Right lobe of liver (tissue), 6 donors: ENCODE data around the gene ALLC. TPM values are rescaled to one million over a fixed set of nuclear protein-coding genes. Genes with fewer than 3 reads are reported as not detected.
"Not testable (repeated sequence)": the region's sequence is repeated elsewhere in the genome, so short reads cannot be mapped to it uniquely, and the experiment has no call there.

Experiments used
- ATAC-seq, 4 donors: fragments of 200-7000 bp; cut with Tn5 transposase; one replicate each; pipeline ENCODE4 v1.9.1; 2020; ENCODE audit warnings: mild to moderate bottlenecking in 4 of 4, moderate library complexity in 4 of 4
- DNase-seq, 3 donors: peaks; one replicate each; pipeline ENCODE4 v3.0.0-alpha.2; 2020
- H3K27ac ChIP-seq, 3 donors: fragments of 200-600 bp; one replicate each; pipeline ENCODE4 v1.8.0; 2022
- H3K27me3 ChIP-seq, 2 donors: fragments of 200-600 bp; one replicate each; pipeline ENCODE4 v1.8.0; 2022
- H3K36me3 ChIP-seq, 4 donors: fragments of 200-600 bp; sonication (generic) in 1 of 4; one replicate each; pipeline versions ENCODE4 v1.5.1 to v1.8.0; 2017 to 2022; ENCODE audit warnings: control low read depth in 1 of 4
- H3K4me1 ChIP-seq, 4 donors: fragments of 200-600 bp; sonication (generic) in 1 of 4; one replicate each; pipeline versions ENCODE4 v1.5.1 to v1.8.0; 2017 to 2022; ENCODE audit warnings: control low read depth in 1 of 4
- H3K4me3 ChIP-seq, 3 donors: fragments of 200-600 bp; one replicate each; pipeline ENCODE4 v1.8.0; 2022
- H3K9me3 ChIP-seq, 4 donors: fragments of 200-600 bp; sonication (generic) in 1 of 4; one replicate each; pipeline versions ENCODE4 v1.5.1 to v1.8.0; 2017 to 2022; ENCODE audit warnings: control low read depth in 1 of 4
- CTCF ChIP-seq, 4 donors: fragments of 200-600 bp in 3 of 4; fragments of 450-650 bp in 1 of 4; IDR thresholded peaks; one replicate each; pipeline versions ENCODE4 v1.5.1 to v1.8.0; 2016 to 2022; ENCODE audit warnings: antibody characterized with exemption in 4 of 4, mild to moderate bottlenecking in 2 of 4
- POLR2A ChIP-seq: fragments of 450-650 bp; IDR thresholded peaks from one replicate; pipeline ENCODE4 v1.6.1; 2017; ENCODE audit warnings: antibody characterized with exemption, mild to moderate bottlenecking
- WGBS: methylation state at CpG from one replicate; pipeline ENCODE4 v1.1.6; 2018; ENCODE audit warnings: low coverage, low lambda C conversion rate; ENCODE audit not compliant: insufficient coverage; ENCODE audit errors: missing lambda C conversion rate; 5-methylcytosine and 5-hydroxymethylcytosine counted together
- intact Hi-C, 2 donors: fragments of 100-400 bp; cut with DNase I; formaldehyde crosslinking; loops; one replicate each; pipeline versions ENCODE4 v1.11.2 to v1.14.1; 2022
- total RNA-seq, 6 experiments: library from RNA; depleted of rRNA in 2 of 6; stranded (reverse); fragments of >200 nt in 2 of 6; fragmentation: NEBNext Ultra II Directional in 3 of 6; extraction: Animal tissue kit (Norgen Biotek cat#: 25700) in 3 of 6; gene quantifications; one replicate each; pipeline versions ENCODE4 v1.1.0 to v1.2.4, GENCODE V29; 2016 to 2023
- donor health status: DM: no; HTN: yes; CAD: no.
- donor health status: DM: no; HTN: no; CAD: no.
- donor health status: DM: no; HTN: no; CAD: no.
- donor health status: DM: no; HTN: yes; CAD: no.
- donor health status: DM: no; HTN: yes; CAD: no.

The ALLC gene
- total RNA-seq, 6 experiments from 2014 or later = 0.18 to 0.63 (median 0.31) TPM; not detected in 1

- H3K27me3 ChIP-seq = no peaks in the 10 kb centered on the region
- WGBS = 79% methylated on average over 8 of the region's 11 CpGs
- no peak overlapping the region for H3K4me3 ChIP-seq
- H3K4me1 ChIP-seq = no peaks in the 10 kb centered on the region
- no peaks in the 10 kb centered on the region for H3K9me3 ChIP-seq
- no peak for TF ChIP-seq POLR2A
- TF ChIP-seq CTCF (IDR thresholded peaks at IDR 0.05) = no peak
- DNase-seq = no peak
- intact Hi-C loops = no loop called here
- no peaks in the 10 kb centered on the region for H3K36me3 ChIP-seq
- no peak for ATAC-seq
- no peak overlapping the region for H3K27ac ChIP-seq
Observed at GRCh38 chr2:3633982-3634595, 23.9 kb upstream of the ALLC start.

- Histone ChIP-seq H3K27ac (no peak overlapping the region), H3K27me3 (no peaks in the 10 kb centered on the region), H3K36me3 (no peaks in the 10 kb centered on the region), H3K9me3 (no peaks in the 10 kb centered on the region), H3K4me1 (no peaks in the 10 kb centered on the region), H3K4me3 (no peak overlapping the region)
- ATAC-seq (no peak), DNase-seq (no peak)
- no peak for TF ChIP-seq POLR2A
- no peak for TF ChIP-seq CTCF (IDR thresholded peaks at IDR 0.05)
- whole genome bisulfite sequencing = 54% methylated on average over 7 of the region's 12 CpGs
- intact Hi-C loops = no loop called here
Observed at GRCh38 chr2:3634596-3635121, 23.3 kb upstream of the ALLC start.

GRCh38 chr2:3635171-3635974 is 22.6 kb upstream of the ALLC start:
- no peak for DNase-seq
- no peaks in the 10 kb centered on the region for H3K27me3 ChIP-seq
- H3K36me3 ChIP-seq = no peaks in the 10 kb centered on the region
- TF ChIP-seq CTCF (IDR thresholded peaks at IDR 0.05) = no peak
- TF ChIP-seq POLR2A = no peak
- no peaks in the 10 kb centered on the region for H3K4me1 ChIP-seq
- intact Hi-C loops = no loop called here
- WGBS = 70% methylated on average over 21 of the region's 29 CpGs
- no peak overlapping the region for H3K4me3 ChIP-seq
- ATAC-seq = no peak
- H3K9me3 ChIP-seq = no peaks in the 10 kb centered on the region
- H3K27ac ChIP-seq = no peak overlapping the region

GRCh38 chr2:3635975-3636327 is 22.0 kb upstream of the ALLC start:
- ATAC-seq, H3K27ac ChIP-seq, H3K27me3 ChIP-seq, DNase-seq, intact Hi-C loops, H3K4me3 ChIP-seq, H3K9me3 ChIP-seq, H3K4me1 ChIP-seq, H3K36me3 ChIP-seq: not testable (repeated sequence)
- 88% methylated on average over 12 of the region's 16 CpGs for WGBS
